HG02981 (cell line): ENCODE measurements around the gene SAXO2.
"Not testable (repeated sequence)": the region's sequence is repeated elsewhere in the genome, so short reads cannot be mapped to it uniquely, and the experiment has no call there.

ENCODE experiments used
- ATAC-seq: cut with Tn5 transposase; IDR thresholded peaks from one replicate; pipeline ENCODE4 v1.9.1; 2021; ENCODE audit warnings: mild to moderate bottlenecking, moderate library complexity; ENCODE audit not compliant: unreplicated experiment

Gene SAXO2

GRCh38 chr15:82262422-82263026 is at the start of gene SAXO2, which contains the start of gene EFL1:
Gene SAXO2 (plus strand): TSS chr15:82262818. CDS start chr15:82262880, 62 bp downstream.
Gene EFL1 (minus strand): TSS chr15:82262734. CDS start chr15:82261778, 956 bp downstream.
- peak; percentile 94 for ATAC-seq

GRCh38 chr15:82216092-82216491 is 46.5 kb upstream of the SAXO2 start:
- not testable (repeated sequence) for ATAC-seq

- not testable (repeated sequence) for ATAC-seq
Measured at GRCh38 chr15:82221535-82221934, 41.1 kb upstream of the SAXO2 start.

GRCh38 chr15:82228750-82229149 is 33.9 kb upstream of the SAXO2 start:
- no peak for ATAC-seq

GRCh38 chr15:82231233-82231632 is 31.4 kb upstream of the SAXO2 start:
- ATAC-seq = no peak

GRCh38 chr15:82231842-82232241 is 30.8 kb upstream of the SAXO2 start:
- ATAC-seq = no peak

- ATAC-seq = not testable (repeated sequence)
Measured at GRCh38 chr15:82237944-82238534, 24.6 kb upstream of the SAXO2 start.

- ATAC-seq = no peak
Measured at GRCh38 chr15:82239685-82240391, 22.8 kb upstream of the SAXO2 start.

GRCh38 chr15:82241836-82242499 is 20.6 kb upstream of the SAXO2 start:
- ATAC-seq = not testable (repeated sequence)

- not testable (repeated sequence) for ATAC-seq
Measured at GRCh38 chr15:82243644-82244043, 19.0 kb upstream of the SAXO2 start.

- ATAC-seq = not testable (repeated sequence)
Measured at GRCh38 chr15:82245956-82246355, 16.7 kb upstream of the SAXO2 start.

GRCh38 chr15:82248261-82248660 is 14.4 kb upstream of the SAXO2 start:
- not testable (repeated sequence) for ATAC-seq

GRCh38 chr15:82261566-82262421 is 824 bp upstream of the SAXO2 start:
- ATAC-seq = peak; percentile 40

GRCh38 chr15:82263350-82263749 is 732 bp downstream of the SAXO2 start:
- ATAC-seq = no peak

- ATAC-seq = not testable (repeated sequence)
Measured at GRCh38 chr15:82267137-82267536, 4.5 kb downstream of the SAXO2 start.

GRCh38 chr15:82268454-82268853 is 5.8 kb downstream of the SAXO2 start:
- not testable (repeated sequence) for ATAC-seq

- no peak for ATAC-seq
Measured at GRCh38 chr15:82272154-82272553, 9.5 kb downstream of the SAXO2 start.

GRCh38 chr15:82275410-82275809 is 12.8 kb downstream of the SAXO2 start:
- ATAC-seq = no peak

- ATAC-seq = not testable (repeated sequence)
Measured at GRCh38 chr15:82281276-82281675, 18.7 kb downstream of the SAXO2 start.

- not testable (repeated sequence) for ATAC-seq
Measured at GRCh38 chr15:82282386-82282785, 19.8 kb downstream of the SAXO2 start.
